AG04449 (cell line): ENCODE data around the gene TSPAN11.

Experiments used
- CTCF ChIA-PET: fragments of 350-600 bp; formaldehyde crosslinking; extraction: SDS; loops from one replicate; lab custom pipeline; 2021; ENCODE audit warnings: antibody characterized with exemption; lab: Yijun Ruan, JAX
- POLR2A ChIA-PET: fragments of 400-600, 350-600 bp; formaldehyde crosslinking; extraction: SDS; loops from one replicate; lab custom pipeline; 2020; ENCODE audit warnings: antibody characterized with exemption, inconsistent platforms; lab: Yijun Ruan, JAX
- DNase-seq: peaks from one replicate; pipeline ENCODE4 v3.0.0-alpha.2; 2010; ENCODE audit warnings: low read depth, low spot score
- H3K4me3 ChIP-seq: 2 replicates; pipeline ENCODE4 v1.5.1; 2011; ENCODE audit warnings: low read depth, mild to moderate bottlenecking, control low read depth, low read length
- CTCF ChIP-seq: IDR thresholded peaks from one replicate; pipeline ENCODE4 v1.5.1; 2011; ENCODE audit warnings: mild to moderate bottlenecking, moderate library complexity, low read length, control low read depth, inconsistent platforms; ENCODE audit not compliant: insufficient read depth; ENCODE audit errors: missing control alignments

TSPAN11 gene

GRCh38 chr12:30932881-30933280, 6.3 kb downstream of the TSPAN11 start:
- POLR2A ChIA-PET = no interaction called here
- no peak overlapping the region for H3K4me3 ChIP-seq
- DNase-seq = no peak
- TF ChIP-seq CTCF = no peak
- CTCF ChIA-PET = no interaction called here

- POLR2A ChIA-PET = no interaction called here
- TF ChIP-seq CTCF = no peak
- CTCF ChIA-PET = no interaction called here
- DNase-seq = no peak
- no peak overlapping the region for H3K4me3 ChIP-seq
These were observed 8.3 kb downstream of the TSPAN11 start for GRCh38 chr12:30934811-30935210.

- TF ChIP-seq CTCF = no peak
- ChIA-PET POLR2A (no interaction called here), CTCF (interaction anchor here (0.9 to 2.3 kb wide), 2 partner anchors 15 to 85 kb away, joined by 3 to 13 read pairs; no protein-coding TSS in a partner anchor)
- H3K4me3 ChIP-seq = no peak overlapping the region
- DNase-seq = no peak
These were observed 9.5 kb downstream of the TSPAN11 start for GRCh38 chr12:30936036-30936435.

GRCh38 chr12:30939234-30939633, 12.7 kb downstream of the TSPAN11 start:
- TF ChIP-seq CTCF = no peak
- ChIA-PET CTCF (no interaction called here), POLR2A (no interaction called here)
- DNase-seq = no peak
- H3K4me3 ChIP-seq = no peak overlapping the region

- TF ChIP-seq CTCF = no peak
- ChIA-PET POLR2A (no interaction called here), CTCF (no interaction called here)
- no peak for DNase-seq
- no peak overlapping the region for H3K4me3 ChIP-seq
These were observed 15.9 kb downstream of the TSPAN11 start for GRCh38 chr12:30942486-30942885.

GRCh38 chr12:30942936-30943335, 16.4 kb downstream of the TSPAN11 start:
- CTCF ChIA-PET = no interaction called here
- POLR2A ChIA-PET = no interaction called here
- TF ChIP-seq CTCF = no peak
- DNase-seq = no peak
- no peak overlapping the region for H3K4me3 ChIP-seq
